ENCODE data around the gene CDCA5. TPM values are rescaled to one million over a fixed set of nuclear protein-coding genes. Genes with fewer than 3 reads are reported as not detected.

CDCA5 gene
- total RNA-seq, 1 experiment from 2014 or later = 92.9 TPM

GRCh38 chr11:65065851-65066250 lies 18.0 kb downstream of the CDCA5 start:
- ATAC-seq = no peak
- no peaks in the 10 kb centered on the region for H3K36me3 ChIP-seq (ENCODE audit: control insufficient read depth, insufficient read depth, low read length)
- no peaks in the 10 kb centered on the region for H3K27me3 ChIP-seq (ENCODE audit: control insufficient read depth, insufficient read depth, low read length)
- BruUV-seq (replicated peaks) = no TSS peak
- no peak for DNase-seq (ENCODE audit: low read depth, low spot score)
- no peaks in the 10 kb centered on the region for H3K4me1 ChIP-seq (ENCODE audit: control insufficient read depth, insufficient read depth, low read length)
- H3K27ac ChIP-seq (ENCODE audit: low read length) = no peak overlapping the region
- H3K9me3 ChIP-seq (ENCODE audit: control insufficient read depth, insufficient read depth, low read depth, low read length) = no peaks in the 10 kb centered on the region
- no peak overlapping the region for H3K4me3 ChIP-seq (ENCODE audit: low read depth in 2 of 2, low read length in 2 of 2)
- intact Hi-C loops (cut with micrococcal nuclease; ENCODE audit: unreplicated experiment) = no loop called here
- TF ChIP-seq SIN3A (IDR thresholded peaks at IDR 0.05; ENCODE audit: borderline replicate concordance, insufficient read depth, low read depth, low read length) (no peak), TCF7L2 (IDR thresholded peaks at IDR 0.05; ENCODE audit: low read depth, low read length) (no peak), POLR2AphosphoS5 (IDR thresholded peaks at IDR 0.05; ENCODE audit: low read depth, low read length) (no peak)
- TF ChIP-seq, protein P1, sequence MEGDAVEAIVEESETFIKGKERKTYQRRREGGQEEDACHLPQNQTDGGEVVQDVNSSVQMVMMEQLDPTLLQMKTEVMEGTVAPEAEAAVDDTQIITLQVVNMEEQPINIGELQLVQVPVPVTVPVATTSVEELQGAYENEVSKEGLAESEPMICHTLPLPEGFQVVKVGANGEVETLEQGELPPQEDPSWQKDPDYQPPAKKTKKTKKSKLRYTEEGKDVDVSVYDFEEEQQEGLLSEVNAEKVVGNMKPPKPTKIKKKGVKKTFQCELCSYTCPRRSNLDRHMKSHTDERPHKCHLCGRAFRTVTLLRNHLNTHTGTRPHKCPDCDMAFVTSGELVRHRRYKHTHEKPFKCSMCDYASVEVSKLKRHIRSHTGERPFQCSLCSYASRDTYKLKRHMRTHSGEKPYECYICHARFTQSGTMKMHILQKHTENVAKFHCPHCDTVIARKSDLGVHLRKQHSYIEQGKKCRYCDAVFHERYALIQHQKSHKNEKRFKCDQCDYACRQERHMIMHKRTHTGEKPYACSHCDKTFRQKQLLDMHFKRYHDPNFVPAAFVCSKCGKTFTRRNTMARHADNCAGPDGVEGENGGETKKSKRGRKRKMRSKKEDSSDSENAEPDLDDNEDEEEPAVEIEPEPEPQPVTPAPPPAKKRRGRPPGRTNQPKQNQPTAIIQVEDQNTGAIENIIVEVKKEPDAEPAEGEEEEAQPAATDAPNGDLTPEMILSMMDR (IDR thresholded peaks at IDR 0.05) = no peak
- TF ChIP-seq, protein P2, sequence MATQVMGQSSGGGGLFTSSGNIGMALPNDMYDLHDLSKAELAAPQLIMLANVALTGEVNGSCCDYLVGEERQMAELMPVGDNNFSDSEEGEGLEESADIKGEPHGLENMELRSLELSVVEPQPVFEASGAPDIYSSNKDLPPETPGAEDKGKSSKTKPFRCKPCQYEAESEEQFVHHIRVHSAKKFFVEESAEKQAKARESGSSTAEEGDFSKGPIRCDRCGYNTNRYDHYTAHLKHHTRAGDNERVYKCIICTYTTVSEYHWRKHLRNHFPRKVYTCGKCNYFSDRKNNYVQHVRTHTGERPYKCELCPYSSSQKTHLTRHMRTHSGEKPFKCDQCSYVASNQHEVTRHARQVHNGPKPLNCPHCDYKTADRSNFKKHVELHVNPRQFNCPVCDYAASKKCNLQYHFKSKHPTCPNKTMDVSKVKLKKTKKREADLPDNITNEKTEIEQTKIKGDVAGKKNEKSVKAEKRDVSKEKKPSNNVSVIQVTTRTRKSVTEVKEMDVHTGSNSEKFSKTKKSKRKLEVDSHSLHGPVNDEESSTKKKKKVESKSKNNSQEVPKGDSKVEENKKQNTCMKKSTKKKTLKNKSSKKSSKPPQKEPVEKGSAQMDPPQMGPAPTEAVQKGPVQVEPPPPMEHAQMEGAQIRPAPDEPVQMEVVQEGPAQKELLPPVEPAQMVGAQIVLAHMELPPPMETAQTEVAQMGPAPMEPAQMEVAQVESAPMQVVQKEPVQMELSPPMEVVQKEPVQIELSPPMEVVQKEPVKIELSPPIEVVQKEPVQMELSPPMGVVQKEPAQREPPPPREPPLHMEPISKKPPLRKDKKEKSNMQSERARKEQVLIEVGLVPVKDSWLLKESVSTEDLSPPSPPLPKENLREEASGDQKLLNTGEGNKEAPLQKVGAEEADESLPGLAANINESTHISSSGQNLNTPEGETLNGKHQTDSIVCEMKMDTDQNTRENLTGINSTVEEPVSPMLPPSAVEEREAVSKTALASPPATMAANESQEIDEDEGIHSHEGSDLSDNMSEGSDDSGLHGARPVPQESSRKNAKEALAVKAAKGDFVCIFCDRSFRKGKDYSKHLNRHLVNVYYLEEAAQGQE (IDR thresholded peaks at IDR 0.05; ENCODE audit: insufficient read depth in 1 of 2, low read depth in 2 of 2, low read length in 1 of 2) = no peak
- POLR2A ChIA-PET = interaction anchor here (0.6 kb wide), 1 partner anchor 11 kb away, joined by 5 read pairs; no protein-coding TSS in a partner anchor
- CTCF ChIA-PET = interaction anchor here (0.6 kb wide), 2 partner anchors 22 to 69 kb away, joined by 4 to 5 read pairs; partner anchors contain the start of gene BATF2
- in situ Hi-C loops (cut with HindIII; ENCODE audit: low pct_unique_long_range_greater_than_20kb, low sequenced_read_pairs) = no loop called here

DNA sequence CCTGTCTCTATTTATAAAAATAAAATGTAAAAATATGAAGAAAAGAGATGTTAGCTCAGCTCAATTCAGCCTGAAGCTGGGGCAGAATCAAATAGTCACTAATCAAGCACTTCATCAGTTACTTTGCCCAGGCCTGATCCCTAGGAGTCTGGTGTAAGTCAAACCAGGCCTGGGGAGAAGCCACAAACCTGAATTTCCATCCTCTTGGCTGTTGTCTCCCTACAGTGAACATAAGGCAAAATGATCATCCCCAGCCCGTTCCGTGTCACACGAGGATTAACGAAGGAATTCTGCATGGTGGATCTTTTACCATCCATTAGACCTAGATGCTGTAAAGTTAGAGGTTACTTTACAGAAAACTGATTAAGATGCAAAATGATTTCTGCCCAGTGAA lies 19.0 kb downstream of the CDCA5 start:
- in situ Hi-C loops (cut with HindIII; ENCODE audit: low pct_unique_long_range_greater_than_20kb, low sequenced_read_pairs) (no loop called here), intact Hi-C loops (cut with micrococcal nuclease; ENCODE audit: unreplicated experiment) (no loop called here)
- H3K27me3 ChIP-seq (ENCODE audit: control insufficient read depth, insufficient read depth, low read length) = no peaks in the 10 kb centered on the region
- no TSS peak for BruUV-seq (replicated peaks)
- no peak overlapping the region for H3K4me3 ChIP-seq (ENCODE audit: low read depth in 2 of 2, low read length in 2 of 2)
- ChIA-PET CTCF (interaction anchor here (0.6 kb wide), 1 partner anchor 42 kb away, joined by 5 read pairs; no protein-coding TSS in a partner anchor), POLR2A (no interaction called here)
- ATAC-seq (no peak), DNase-seq (ENCODE audit: low read depth, low spot score) (no peak)
- TF ChIP-seq, protein P1 (IDR thresholded peaks at IDR 0.05) = no peak
- TF ChIP-seq POLR2AphosphoS5 (IDR thresholded peaks at IDR 0.05; ENCODE audit: low read depth, low read length) (no peak), TCF7L2 (IDR thresholded peaks at IDR 0.05; ENCODE audit: low read depth, low read length) (no peak), SIN3A (IDR thresholded peaks at IDR 0.05; ENCODE audit: borderline replicate concordance, insufficient read depth, low read depth, low read length) (no peak)
- TF ChIP-seq, protein P2 (IDR thresholded peaks at IDR 0.05; ENCODE audit: insufficient read depth in 1 of 2, low read depth in 2 of 2, low read length in 1 of 2) = no peak
- H3K9me3 ChIP-seq (ENCODE audit: control insufficient read depth, insufficient read depth, low read depth, low read length) = no peaks in the 10 kb centered on the region
- H3K27ac ChIP-seq (ENCODE audit: low read length) = no peak overlapping the region
- no peaks in the 10 kb centered on the region for H3K36me3 ChIP-seq (ENCODE audit: control insufficient read depth, insufficient read depth, low read length)
- no peaks in the 10 kb centered on the region for H3K4me1 ChIP-seq (ENCODE audit: control insufficient read depth, insufficient read depth, low read length)

Measured in Panc1 (cell line).